ENCODE data around the gene PCBD2.
"Not testable (repeated sequence)": the region's sequence is repeated elsewhere in the genome, so short reads cannot be mapped to it uniquely, and the experiment has no call there.

PCBD2 gene

DNA sequence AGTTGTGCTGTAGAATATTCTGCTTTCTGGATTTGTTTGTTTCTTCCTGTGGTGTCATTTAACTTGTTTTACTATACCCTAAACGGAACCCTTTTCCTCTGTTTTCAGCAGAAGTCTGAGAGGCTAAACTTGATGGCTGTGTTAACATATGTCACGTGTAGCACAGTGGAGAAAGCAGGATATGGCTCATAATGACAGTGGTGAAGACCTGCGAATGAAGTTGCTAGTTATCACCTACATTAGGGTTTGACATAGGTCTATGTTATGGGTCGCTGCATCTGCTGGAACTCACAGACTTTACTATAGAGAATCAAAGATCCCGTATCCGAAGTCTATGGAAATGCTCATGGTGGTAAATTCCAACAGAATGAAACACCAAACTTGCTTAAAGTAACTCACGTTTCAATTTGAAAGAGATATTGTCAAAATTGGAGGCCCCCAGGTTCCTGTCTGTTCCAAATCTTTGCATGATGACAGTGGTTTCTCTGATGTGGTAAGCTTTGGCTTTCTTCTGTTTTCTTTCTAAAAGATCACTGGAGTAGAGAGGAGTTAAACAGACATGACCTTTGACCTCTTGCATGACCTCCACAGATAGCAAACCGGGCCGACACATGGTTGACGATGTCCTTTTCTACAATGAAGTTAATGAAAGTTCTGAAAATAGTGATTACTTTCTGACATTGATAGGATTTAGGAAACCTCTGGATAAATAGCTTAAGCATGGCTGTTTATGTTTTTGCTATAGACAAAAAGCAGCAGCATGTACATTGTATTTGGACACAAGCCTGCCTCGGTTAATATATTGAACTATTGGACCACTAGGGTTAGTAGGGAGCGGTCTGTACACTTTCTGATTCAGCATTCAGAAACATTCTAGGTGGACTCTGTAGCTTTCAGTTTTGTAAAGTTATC lies 59.7 kb downstream of the PCBD2 start:
- peak in 1 of 2 donors; percentile 49 for DNase-seq

DNA sequence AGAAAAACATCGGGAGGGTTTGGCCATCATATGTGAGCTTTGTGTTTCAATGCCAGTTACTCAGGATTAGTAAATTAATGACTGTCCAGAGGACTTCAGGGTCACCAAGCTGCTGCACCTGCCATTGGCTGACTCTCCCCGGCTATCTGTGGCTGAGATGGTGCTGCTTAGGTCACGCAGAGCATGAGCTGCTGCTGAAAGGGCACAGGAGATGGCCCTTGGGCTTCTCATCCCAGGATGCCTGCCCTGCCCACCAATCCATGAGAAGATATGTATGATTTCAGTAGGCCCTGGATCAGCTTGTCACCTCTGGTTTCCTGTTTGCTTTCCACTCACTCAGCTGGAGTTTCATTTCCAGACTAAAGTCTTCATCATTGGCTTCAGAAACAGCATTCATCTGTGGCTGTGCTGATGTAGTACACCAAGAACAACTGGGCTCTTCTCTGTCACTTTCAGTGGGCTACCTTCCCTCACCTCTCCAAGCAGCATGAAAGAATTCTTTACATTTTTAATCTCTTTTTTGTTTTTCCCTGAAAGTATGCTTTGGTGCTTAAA lies 60.4 kb downstream of the PCBD2 start:
- DNase-seq: no peak

DNA sequence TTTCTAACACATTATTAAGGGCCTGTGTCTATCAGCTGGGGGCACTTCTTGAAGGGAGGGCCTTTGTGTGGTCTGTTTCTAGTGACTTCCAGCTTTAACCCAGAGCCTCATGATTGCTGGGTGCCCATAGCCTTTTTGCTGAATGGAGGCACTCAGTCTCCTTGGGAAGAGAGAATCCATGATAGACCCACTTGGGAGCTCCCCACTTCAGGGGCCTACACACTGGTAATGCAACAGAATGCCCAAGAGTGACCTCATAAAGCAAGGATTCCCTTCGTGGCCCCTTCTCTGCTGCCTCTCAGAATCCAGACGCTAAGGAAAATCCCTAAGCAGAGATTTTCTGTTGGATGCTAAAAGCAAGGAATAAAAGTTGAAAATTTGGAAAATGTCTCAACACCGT lies 62.7 kb downstream of the PCBD2 start, which contains the start of gene CATSPER3:
Gene CATSPER3, plus strand, starts transcription at position 301 of the 400 bp plus-strand sequence. Its CDS starts 85 bp downstream, at position 386.
- no peak for DNase-seq

DNA sequence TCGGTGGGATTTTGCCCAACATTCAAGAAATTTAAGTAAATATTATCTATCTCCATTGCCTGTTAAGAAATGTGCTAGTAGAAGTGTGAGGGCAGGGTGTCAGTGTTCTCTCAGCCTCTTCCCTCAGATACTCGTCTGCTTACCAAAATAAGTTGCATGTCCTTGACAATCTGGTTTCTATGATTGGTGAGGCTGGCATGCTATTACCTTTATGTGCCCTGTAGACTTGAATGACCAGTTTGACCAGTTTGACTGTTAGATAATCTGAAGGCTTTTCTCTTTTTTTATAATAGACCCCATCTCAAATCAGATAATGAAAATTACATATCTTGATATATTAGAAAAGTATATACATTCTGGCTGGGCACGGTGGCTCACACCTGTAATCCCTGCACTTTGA lies 63.1 kb downstream of the PCBD2 start:
- DNase-seq: no peak

DNA sequence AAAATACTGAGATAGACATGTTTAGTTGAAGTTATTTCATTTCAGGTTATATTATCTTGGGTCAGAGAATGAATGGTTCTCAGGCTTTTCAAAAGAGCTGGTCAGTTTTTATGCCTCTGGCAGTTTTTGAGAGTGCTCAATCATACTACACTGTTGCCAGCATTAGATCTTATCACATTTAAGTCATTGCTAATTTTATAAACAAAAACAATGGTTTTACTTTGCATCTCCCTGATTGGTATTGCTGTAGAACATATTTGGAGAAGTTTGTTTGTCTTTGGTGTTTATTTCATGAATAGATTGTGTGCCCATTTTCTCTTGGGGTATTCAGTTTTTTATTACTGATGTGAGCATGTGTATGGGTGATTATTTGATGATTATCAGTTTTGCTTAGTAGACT lies 64.2 kb downstream of the PCBD2 start:
- no peak for DNase-seq

DNA sequence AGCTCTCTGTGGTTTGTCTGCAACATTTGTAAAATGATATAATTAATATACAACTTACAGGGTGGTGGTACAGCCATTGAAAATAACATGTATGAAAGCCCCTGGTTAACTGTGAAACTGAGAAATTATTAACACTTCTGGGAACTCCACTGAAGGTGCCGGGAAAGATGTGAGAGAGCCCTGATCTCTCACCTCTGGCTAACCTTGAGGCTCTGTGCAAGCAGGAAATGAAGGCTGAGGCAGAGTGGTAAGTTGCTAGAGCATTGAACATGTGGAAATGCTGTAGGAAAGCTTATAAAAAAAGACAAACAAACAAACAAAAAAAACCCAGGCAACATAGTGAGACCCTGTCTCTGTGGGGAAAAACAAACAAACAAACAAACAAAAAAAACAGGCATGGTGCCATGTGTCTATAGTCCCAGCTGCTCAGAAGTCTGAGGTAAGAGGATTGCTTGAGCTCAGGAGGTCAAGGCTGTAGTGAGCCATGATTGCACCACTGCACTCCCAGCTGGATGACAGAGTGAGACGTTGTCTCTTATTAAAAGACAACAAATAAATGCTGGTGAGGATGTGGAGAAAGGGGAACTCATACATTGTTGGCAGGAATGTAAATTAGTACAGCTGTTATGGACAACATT lies 70.3 kb downstream of the PCBD2 start:
- DNase-seq: no peak

DNA sequence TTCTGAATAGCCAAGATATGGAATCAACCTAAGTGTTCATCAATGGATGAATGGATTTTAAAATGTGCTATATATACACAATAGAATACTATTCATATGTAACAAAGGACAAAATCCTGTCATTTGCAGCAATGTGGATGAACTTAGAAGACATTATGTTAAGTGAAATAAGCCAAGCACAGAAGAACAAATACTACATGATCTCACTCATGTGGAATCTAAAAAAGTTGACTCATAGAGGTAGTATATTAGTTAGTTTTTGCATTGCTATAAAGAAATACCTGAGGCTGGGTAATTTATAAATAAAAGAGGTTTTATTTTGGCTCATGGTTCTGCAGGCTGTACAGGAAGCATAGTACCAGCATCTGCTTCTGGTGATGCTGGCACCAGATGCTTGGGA lies 70.9 kb downstream of the PCBD2 start:
- DNase-seq: no peak

DNA sequence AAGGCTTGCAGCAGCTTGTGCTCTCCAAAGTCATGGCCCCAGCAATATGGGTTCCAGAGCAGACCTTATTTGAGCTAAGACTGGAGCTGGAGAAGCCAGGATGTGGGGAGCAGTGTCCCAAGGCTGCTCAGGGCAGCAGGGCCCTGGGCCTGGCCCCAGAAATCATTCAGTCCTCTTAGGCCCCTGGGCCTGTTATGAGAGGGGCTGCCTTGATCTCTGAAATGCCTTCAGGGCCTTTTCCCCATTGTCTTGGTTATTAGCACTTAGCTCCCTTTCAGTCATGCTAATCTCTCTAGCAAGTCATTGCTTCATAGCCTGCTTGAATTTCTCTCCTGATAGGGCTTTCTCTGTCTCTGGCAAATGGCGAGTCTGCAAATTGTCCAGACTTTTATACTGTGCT lies 71.9 kb downstream of the PCBD2 start:
- no peak for DNase-seq

DNA sequence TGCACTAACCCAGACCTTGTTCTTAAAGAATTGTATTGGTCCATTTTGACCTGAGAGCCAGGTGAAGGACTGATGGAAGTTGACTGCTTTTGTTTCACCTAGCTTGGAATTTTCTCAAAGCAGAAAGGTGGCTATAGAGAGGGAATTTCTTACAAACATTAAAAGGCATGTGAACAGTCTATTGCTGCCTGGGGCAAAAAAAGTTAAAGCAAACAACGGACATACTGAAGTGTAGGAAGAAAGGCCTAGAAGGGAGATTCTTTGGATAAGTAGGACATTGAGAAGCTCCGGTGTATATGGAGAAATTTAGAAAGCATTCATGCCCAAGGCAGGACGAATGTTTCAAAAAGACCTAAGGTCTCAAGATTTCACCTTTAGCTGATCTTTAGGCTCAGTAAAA lies 74.5 kb downstream of the PCBD2 start:
- no peak for DNase-seq

DNA sequence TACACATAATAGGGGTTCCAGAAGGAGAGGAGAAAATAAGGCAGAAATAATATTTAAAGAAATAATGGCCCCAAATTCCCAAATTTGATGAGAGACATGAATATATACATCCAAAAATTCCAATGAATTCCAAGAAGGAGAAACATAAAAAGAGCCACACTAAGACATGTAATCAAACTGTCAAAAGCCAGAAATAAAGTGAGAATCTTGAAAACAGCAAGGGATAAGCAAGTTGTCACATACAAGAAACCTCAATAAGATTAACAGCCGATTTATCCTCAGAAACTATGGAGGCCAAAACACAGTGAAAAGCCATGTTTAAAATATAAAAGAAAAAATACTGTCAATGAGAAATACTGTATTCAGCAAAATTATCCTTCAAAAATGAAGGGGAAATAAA lies 77.3 kb downstream of the PCBD2 start:
- DNase-seq: no peak

DNA sequence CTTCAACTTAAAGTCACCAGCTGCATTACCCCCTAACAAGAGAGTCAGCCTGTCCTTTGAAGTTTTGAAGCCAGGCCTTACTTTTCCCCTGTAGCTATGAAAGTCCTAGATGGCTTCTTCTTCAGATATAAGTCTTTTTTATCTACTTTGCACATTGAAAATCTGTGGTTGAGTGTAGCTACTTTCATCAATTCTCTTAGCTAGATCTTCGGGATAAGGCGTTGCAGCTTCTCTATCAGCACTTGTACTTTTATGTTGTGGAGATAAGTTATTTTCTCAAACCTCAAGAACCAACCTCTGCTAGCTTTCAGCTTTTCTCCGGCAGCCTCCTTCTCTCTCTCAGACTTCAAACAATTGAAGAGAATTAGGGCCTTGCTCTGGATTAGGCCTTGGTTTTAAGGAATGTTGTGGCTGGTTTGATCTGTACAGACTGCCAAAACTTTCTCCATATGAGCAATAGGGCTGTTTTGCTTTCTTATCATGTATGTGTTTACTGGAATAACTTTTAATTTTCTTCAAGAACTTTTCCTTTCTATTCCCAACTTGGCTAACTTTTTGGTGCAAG lies 84.4 kb downstream of the PCBD2 start:
- no peak for DNase-seq

DNA sequence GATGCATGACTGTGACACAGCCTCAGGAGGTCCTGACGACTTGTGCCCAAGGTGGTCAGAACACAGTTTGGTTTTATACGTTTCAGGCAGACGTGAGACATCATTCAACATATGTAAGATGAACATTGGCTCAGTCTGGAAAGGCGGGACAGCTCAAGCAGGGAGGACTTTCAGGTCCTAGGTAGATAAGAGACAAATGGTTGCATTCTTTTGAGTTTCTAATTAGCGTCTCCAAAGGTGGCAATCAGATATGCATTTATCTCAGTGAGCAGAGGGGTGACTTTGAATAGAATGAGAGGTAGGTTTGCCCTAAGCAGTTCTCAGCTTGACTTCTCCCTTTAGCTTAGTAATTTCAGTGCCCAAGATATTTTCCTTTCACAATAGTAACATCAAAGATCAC lies 85.3 kb downstream of the PCBD2 start:
- DNase-seq: not testable (repeated sequence)

DNA sequence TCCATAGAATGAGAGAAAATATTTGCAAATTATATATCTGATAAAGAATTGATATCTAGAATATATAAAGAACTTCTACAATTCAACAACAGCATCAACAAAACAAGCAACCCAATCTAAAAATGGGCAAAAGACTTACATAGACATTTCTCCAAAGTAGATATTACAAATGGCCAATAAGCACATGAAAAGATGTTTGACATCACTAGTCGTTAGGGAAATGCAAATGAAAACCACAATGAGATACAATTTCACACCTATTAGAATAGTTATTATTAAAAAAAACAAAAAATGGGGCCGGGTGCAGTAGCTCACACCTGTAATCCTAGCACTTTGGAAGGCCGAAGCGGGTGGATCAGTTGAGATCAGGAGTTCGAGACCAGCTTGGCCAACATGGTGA lies 87.2 kb downstream of the PCBD2 start:
- no peak for DNase-seq

DNA sequence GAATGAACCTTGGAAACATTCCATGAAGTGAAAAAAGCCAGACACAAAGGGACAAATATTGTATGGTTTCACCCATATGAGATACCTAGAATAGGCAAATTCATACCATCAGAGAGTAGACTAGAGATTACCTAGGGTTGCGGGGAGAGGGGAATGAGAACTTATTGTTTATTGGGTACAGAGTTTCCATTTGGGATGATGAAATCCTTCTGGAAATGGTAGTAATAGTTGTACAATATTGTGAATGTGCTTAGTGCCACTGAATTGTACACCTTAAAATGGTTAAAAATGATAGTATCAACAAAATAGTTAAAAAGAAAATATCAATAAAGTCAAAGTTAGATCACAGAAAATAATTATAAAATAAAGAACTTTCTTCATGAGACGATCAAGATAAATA lies 88.2 kb downstream of the PCBD2 start:
- DNase-seq: no peak

DNA sequence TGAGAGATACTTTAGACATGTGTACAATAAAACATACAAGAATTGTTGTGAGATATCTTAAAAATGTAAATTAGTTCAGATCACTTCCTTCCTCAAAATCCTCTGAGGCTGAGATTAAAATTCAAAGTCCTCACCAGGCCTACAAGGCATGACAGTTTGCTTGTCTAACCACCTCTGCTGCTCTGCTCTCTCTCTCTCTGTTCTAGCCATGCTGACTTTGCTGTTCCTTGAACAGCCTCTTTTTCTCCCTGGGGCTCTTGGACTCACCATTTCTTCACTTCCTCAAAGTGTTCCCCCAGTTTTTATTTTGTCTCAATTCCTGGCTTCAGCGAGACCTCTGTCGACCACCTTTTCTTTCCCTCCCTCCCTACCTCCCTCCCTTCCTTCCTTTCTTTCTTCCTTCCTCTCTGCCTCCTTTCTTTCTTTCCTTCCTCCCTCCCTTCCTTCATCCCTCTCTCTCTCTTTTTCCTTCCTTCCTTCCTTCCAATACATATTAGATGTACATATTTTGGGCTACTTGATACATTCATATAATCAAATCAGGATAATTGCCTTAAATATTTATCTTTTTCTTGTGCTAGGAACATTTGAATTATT lies 89.7 kb downstream of the PCBD2 start:
- no peak for DNase-seq

DNA sequence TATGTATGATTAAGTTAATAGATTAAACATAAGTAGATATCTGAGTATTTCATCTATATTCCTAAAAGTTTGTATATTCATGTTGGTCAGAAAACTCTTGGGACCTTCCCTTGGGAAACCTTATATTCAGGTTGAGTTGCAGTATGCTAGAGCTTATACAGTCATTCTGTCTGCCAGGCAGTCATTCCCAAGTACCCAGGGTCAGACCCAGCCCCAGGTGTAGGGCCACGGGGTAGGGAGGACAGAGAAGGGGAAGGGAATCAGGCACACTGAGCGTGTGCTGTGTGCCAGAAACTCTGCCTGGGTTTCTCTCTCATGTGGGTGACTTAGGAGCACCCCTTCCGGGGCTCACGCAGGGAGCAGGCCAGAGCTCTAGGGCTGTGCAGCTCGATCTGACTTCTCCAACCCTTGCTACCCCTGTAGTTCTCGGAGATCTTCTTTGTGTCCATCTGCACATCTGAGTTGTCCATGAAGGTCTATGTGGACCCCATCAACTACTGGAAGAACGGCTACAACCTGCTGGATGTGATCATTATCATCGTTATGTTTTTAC lies 91.0 kb downstream of the PCBD2 start:
- DNase-seq: no peak

DNA sequence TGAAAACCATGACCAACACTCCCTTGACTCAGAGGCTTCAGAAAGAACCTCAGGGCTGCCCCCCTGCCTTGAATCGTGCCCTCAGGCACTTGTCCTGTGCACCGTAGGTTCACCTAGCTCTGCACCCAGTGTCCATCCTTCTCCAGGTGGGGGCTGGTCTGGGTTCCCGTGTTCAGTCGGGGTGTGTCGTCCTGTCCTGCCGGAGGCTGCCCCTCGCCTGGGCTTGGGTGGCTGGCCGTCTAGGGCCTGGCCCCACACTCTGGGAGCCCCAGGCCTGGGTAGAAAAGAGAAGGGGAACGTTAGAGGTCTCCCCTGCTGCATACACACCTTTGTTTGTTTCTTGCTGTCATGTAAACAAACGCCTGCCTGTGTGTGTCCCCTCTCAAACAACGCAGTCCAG lies 92.1 kb downstream of the PCBD2 start:
- DNase-seq: no peak

DNA sequence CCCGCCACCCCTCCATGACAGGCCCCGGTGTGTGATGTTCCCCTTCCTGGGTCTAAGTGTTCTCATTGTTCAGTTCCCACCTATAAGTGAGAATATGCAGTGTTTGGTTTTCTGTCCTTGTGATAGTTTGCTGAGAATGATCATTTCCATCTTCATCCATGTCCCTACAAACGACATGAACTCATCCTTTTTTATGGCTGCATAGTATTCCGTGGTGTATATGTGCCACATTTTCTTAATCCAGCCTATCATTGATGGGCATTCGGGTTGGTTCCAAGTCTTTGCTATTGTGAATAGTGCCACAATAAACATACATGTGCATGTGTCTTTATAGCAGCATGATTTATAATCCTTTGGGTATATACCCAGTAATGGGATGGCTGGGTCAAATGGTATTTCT lies 93.1 kb downstream of the PCBD2 start:
- not testable (repeated sequence) for DNase-seq

DNA sequence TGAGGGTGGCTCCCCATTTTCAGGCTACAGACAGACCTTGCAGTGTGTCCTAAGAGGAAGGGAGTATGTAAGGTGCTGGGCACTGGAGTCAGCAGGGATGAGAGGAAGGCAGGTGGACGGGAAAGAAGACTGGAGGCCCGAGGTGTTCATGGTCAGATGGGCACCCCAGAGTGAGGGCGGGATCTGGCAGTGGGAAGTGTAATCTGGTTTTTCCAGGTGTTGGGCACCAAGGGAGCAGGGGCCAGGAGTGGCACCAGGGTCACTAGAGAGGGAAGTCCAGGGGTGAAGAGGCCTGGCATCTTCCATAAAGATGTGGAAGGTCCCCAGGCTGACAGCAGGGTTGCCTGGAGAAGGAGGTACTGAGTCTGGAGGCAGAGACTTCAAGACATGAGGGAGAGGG lies 99.4 kb downstream of the PCBD2 start:
- no peak for DNase-seq

DNA sequence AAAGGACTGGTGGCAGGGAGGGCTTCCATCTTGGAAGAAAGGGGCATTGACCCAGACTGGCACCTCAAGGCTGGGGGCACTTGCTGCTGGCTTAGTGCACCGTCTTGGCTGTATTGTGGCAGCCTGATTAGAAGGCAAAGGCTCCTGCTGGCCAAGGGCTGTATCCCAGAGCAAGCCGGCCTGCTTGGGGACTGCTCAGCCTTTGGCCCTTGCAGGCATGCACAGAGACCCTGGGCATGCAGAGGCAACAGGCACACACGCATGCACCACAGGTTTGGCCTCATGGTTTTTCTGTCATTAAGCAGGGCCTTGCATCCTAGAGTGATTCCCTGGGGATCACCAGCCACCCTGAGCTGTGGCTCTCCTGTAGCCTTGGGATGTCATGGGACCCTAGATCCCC lies 100.1 kb downstream of the PCBD2 start:
- DNase-seq: no peak

DNA sequence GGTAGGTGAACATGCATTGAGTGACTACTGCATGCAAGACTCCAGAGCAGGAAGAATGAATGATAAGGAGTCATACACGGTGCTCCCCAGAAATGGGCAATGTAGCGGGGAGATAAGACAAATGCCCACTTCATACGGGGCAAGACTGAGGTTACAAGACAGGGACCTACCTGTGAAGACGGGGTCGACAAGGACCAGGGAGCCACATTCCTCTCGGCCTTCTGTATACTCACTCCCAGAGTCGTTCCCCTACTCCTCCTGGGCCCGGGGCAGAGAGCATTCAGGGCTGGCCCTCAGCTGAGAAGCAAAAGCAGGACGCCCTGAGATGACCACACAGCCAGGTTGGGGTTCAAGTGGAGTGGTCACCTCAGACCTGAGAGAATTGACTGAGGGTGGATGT lies 102.4 kb downstream of the PCBD2 start:
- no peak for DNase-seq

DNA sequence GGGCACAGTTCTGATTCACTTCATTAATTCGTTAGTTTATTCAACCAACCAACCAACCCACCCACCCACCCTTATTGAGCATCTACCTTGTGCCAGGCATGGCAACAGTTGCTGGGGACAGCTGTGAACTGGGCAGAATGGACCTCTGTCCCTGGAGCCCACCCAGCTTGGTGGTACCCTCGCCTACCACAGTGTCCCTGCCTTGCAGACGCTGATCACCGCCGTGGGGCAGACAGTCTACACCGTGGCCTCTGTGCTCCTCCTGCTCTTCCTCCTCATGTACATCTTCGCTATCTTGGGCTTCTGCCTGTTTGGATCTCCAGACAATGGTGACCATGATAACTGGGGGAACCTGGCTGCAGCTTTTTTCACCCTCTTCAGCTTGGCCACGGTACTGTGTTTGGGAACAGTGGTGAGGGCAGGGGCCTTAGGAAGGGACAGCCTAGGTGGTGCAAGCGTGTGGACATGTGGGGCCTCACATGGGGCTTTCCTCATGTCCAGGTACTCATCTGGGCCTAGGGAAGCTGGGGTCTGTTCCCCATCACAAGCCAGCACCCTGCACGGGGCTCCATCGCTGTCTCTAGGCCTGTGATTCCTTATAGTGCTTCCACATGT lies 102.9 kb downstream of the PCBD2 start:
- DNase-seq: no peak

DNA sequence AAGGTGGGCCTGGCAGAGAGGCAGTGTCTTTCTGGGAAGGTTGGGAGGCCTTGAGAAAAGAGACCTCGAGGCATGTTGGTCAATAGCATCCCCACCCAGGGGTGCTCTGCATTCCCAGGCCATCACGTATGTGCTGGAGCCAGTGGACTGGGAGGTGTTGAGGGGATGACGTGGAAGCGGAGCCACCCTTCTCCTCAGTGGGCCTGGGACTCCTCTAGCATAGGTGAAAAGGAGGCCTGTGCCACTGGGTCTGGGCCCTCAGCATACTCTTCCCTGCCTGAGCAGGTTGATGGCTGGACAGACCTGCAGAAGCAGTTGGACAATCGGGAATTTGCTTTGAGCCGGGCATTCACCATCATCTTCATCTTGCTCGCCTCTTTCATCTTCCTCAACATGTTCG lies 103.6 kb downstream of the PCBD2 start:
- DNase-seq: no peak
